Measurements from ENCODE around the gene KCNQ4.

Gene KCNQ4

GRCh38 chr1:40748841-40749718 is 34.5 kb upstream of the KCNQ4 start:
- Mint-ChIP-seq H3K4me1 (ENCODE audit: low read depth) (peaks cover 38% of the 10 kb centered on the region), H3K27me3 (no peaks in the 10 kb centered on the region), H3K36me3 (peaks cover 14% of the 10 kb centered on the region), H3K4me3 (no peak overlapping the region), H3K27ac (no peak overlapping the region), H3K9me3 (ENCODE audit: low read depth) (no peaks in the 10 kb centered on the region)

GRCh38 chr1:40749817-40750216 is 33.8 kb upstream of the KCNQ4 start:
- H3K9me3 Mint-ChIP-seq (ENCODE audit: low read depth), result no peaks in the 10 kb centered on the region
- peaks cover 32% of the 10 kb centered on the region for H3K4me1 Mint-ChIP-seq (ENCODE audit: low read depth)
- no peak overlapping the region for H3K27ac Mint-ChIP-seq
- H3K36me3 Mint-ChIP-seq, result peaks cover 14% of the 10 kb centered on the region
- no peaks in the 10 kb centered on the region for H3K27me3 Mint-ChIP-seq
- H3K4me3 Mint-ChIP-seq, result no peak overlapping the region

- H3K27me3 Mint-ChIP-seq, result no peaks in the 10 kb centered on the region
- H3K4me1 Mint-ChIP-seq (ENCODE audit: low read depth), result peaks cover 26% of the 10 kb centered on the region
- H3K4me3 Mint-ChIP-seq, result no peak overlapping the region
- peak overlapping the region; percentile 22 for H3K27ac Mint-ChIP-seq
- H3K9me3 Mint-ChIP-seq (ENCODE audit: low read depth), result no peaks in the 10 kb centered on the region
- H3K36me3 Mint-ChIP-seq, result peaks cover 14% of the 10 kb centered on the region
Measured at GRCh38 chr1:40750451-40750908, 33.1 kb upstream of the KCNQ4 start.

- peak overlapping the region; percentile 16 for H3K27ac Mint-ChIP-seq
Measured at GRCh38 chr1:40751802-40752201, 31.8 kb upstream of the KCNQ4 start.

GRCh38 chr1:40753142-40753882 is 30.3 kb upstream of the KCNQ4 start:
- H3K4me3 Mint-ChIP-seq, result no peak overlapping the region
- no peaks in the 10 kb centered on the region for H3K9me3 Mint-ChIP-seq (ENCODE audit: low read depth)
- H3K4me1 Mint-ChIP-seq (ENCODE audit: low read depth), result peaks cover 16% of the 10 kb centered on the region
- no peaks in the 10 kb centered on the region for H3K27me3 Mint-ChIP-seq
- H3K27ac Mint-ChIP-seq, result peak overlapping the region; percentile 64
- H3K36me3 Mint-ChIP-seq, result peaks cover 12% of the 10 kb centered on the region

More at GRCh38 chr1:40751802-40752201, 31.8 kb upstream of the KCNQ4 start:
- Mint-ChIP-seq H3K36me3 (peaks cover 14% of the 10 kb centered on the region), H3K4me3 (no peak overlapping the region), H3K4me1 (ENCODE audit: low read depth) (peaks cover 17% of the 10 kb centered on the region), H3K27me3 (no peaks in the 10 kb centered on the region), H3K9me3 (ENCODE audit: low read depth) (no peaks in the 10 kb centered on the region)

GRCh38 chr1:40754201-40754600 is 29.4 kb upstream of the KCNQ4 start:
- peaks cover 16% of the 10 kb centered on the region for H3K4me1 Mint-ChIP-seq (ENCODE audit: low read depth)
- no peaks in the 10 kb centered on the region for H3K9me3 Mint-ChIP-seq (ENCODE audit: low read depth)
- H3K4me3 Mint-ChIP-seq, result no peak overlapping the region
- no peak overlapping the region for H3K27ac Mint-ChIP-seq
- no peaks in the 10 kb centered on the region for H3K27me3 Mint-ChIP-seq
- peaks cover 12% of the 10 kb centered on the region for H3K36me3 Mint-ChIP-seq

- Mint-ChIP-seq H3K36me3 (peaks cover 16% of the 10 kb centered on the region), H3K4me3 (no peak overlapping the region)
Measured at GRCh38 chr1:40755067-40755466, 28.5 kb upstream of the KCNQ4 start.

GRCh38 chr1:40756523-40756922 is 27.1 kb upstream of the KCNQ4 start:
- Mint-ChIP-seq H3K9me3 (ENCODE audit: low read depth) (no peaks in the 10 kb centered on the region), H3K27me3 (no peaks in the 10 kb centered on the region), H3K4me3 (no peak overlapping the region), H3K27ac (no peak overlapping the region), H3K4me1 (ENCODE audit: low read depth) (peaks cover 12% of the 10 kb centered on the region), H3K36me3 (peaks cover 15% of the 10 kb centered on the region)

More at GRCh38 chr1:40755067-40755466, 28.5 kb upstream of the KCNQ4 start:
- H3K9me3 Mint-ChIP-seq (ENCODE audit: low read depth), result no peaks in the 10 kb centered on the region
- H3K27me3 Mint-ChIP-seq, result no peaks in the 10 kb centered on the region
- H3K27ac Mint-ChIP-seq, result no peak overlapping the region
- peaks cover 16% of the 10 kb centered on the region for H3K4me1 Mint-ChIP-seq (ENCODE audit: low read depth)

- Mint-ChIP-seq H3K4me1 (ENCODE audit: low read depth) (peaks cover 11% of the 10 kb centered on the region), H3K4me3 (no peak overlapping the region), H3K27me3 (no peaks in the 10 kb centered on the region), H3K36me3 (peaks cover 12% of the 10 kb centered on the region), H3K27ac (no peak overlapping the region), H3K9me3 (ENCODE audit: low read depth) (no peaks in the 10 kb centered on the region)
Measured at GRCh38 chr1:40757084-40757483, 26.5 kb upstream of the KCNQ4 start.

- H3K27me3 Mint-ChIP-seq, result no peaks in the 10 kb centered on the region
- H3K27ac Mint-ChIP-seq, result no peak overlapping the region
- peaks cover 12% of the 10 kb centered on the region for H3K36me3 Mint-ChIP-seq
- H3K4me1 Mint-ChIP-seq (ENCODE audit: low read depth), result peaks cover 15% of the 10 kb centered on the region
- no peak overlapping the region for H3K4me3 Mint-ChIP-seq
- H3K9me3 Mint-ChIP-seq (ENCODE audit: low read depth), result no peaks in the 10 kb centered on the region
Measured at GRCh38 chr1:40758004-40758403, 25.6 kb upstream of the KCNQ4 start.

GRCh38 chr1:40758578-40759343 is 24.8 kb upstream of the KCNQ4 start:
- Mint-ChIP-seq H3K36me3 (peaks cover 8% of the 10 kb centered on the region), H3K27ac (peak overlapping the region; percentile 4), H3K27me3 (no peaks in the 10 kb centered on the region), H3K4me1 (ENCODE audit: low read depth) (peaks cover 19% of the 10 kb centered on the region), H3K9me3 (ENCODE audit: low read depth) (no peaks in the 10 kb centered on the region), H3K4me3 (no peak overlapping the region)

- Mint-ChIP-seq H3K4me3 (no peak overlapping the region), H3K27ac (no peak overlapping the region), H3K36me3 (peaks cover 8% of the 10 kb centered on the region), H3K4me1 (ENCODE audit: low read depth) (peaks cover 33% of the 10 kb centered on the region), H3K9me3 (ENCODE audit: low read depth) (no peaks in the 10 kb centered on the region), H3K27me3 (no peaks in the 10 kb centered on the region)
Measured at GRCh38 chr1:40760984-40761383, 22.6 kb upstream of the KCNQ4 start.

- Mint-ChIP-seq H3K4me3 (no peak overlapping the region), H3K27ac (no peak overlapping the region), H3K27me3 (no peaks in the 10 kb centered on the region), H3K36me3 (peaks cover 8% of the 10 kb centered on the region), H3K9me3 (ENCODE audit: low read depth) (no peaks in the 10 kb centered on the region), H3K4me1 (ENCODE audit: low read depth) (peaks cover 33% of the 10 kb centered on the region)
Measured at GRCh38 chr1:40762144-40762923, 21.3 kb upstream of the KCNQ4 start.
